Muscle of leg (tissue), 11 donors: ENCODE measurements around the gene UTF1. TPM values are rescaled to one million over a fixed set of nuclear protein-coding genes. Genes with fewer than 3 reads are reported as not detected.
"Not testable (repeated sequence)": the region's sequence is repeated elsewhere in the genome, so short reads cannot be mapped to it uniquely, and the experiment has no call there.

Source experiments
- DNase-seq: peaks from one replicate; pipeline ENCODE4 v3.0.0; 2013
- H3K27ac ChIP-seq: one replicate; pipeline ENCODE4 v1.5.1; 2013; ENCODE audit warnings: mild to moderate bottlenecking, low read length, control low read depth
- H3K27me3 ChIP-seq: one replicate; pipeline ENCODE4 v1.6.1; 2013; ENCODE audit warnings: low read length; ENCODE audit not compliant: control insufficient read depth, insufficient read depth
- H3K36me3 ChIP-seq: one replicate; pipeline ENCODE4 v1.6.1; 2013; ENCODE audit warnings: low read length; ENCODE audit not compliant: control insufficient read depth, insufficient read depth
- H3K4me1 ChIP-seq: one replicate; pipeline ENCODE4 v1.6.1; 2013; ENCODE audit warnings: low read length; ENCODE audit not compliant: control insufficient read depth, insufficient read depth
- H3K4me3 ChIP-seq: one replicate; pipeline ENCODE4 v1.5.1; 2013; ENCODE audit warnings: low read length, control low read depth
- H3K9me3 ChIP-seq: replicated peaks from 2 replicates; pipeline ENCODE4 v1.6.1; 2013; ENCODE audit warnings: low read depth, low read length; ENCODE audit not compliant: control insufficient read depth
- whole genome bisulfite sequencing: methylation state at CpG from one replicate; pipeline ENCODE4 v1.1.5; 2013; ENCODE audit warnings: missing lambda C conversion rate; ENCODE audit not compliant: insufficient coverage; 5-methylcytosine and 5-hydroxymethylcytosine counted together
- polyA plus RNA-seq, 8 donors: library from polyadenylated mRNA; unstranded; fragments of 120-200 nt; gene quantifications; one replicate each; pipeline versions ENCODE4 v1.2.1 to v1.2.3, GENCODE V29; 2013; ENCODE audit warnings: inconsistent platforms in 1 of 8, low replicate concordance in 1 of 8; ENCODE audit not compliant: insufficient read length in 8 of 8, insufficient read depth in 1 of 8
- total RNA-seq: library from RNA; stranded (reverse); fragments of 120-200 nt; gene quantifications from one replicate; pipeline ENCODE4 v1.2.4, GENCODE V29; 2013

The UTF1 gene
- total and polyA plus RNA-seq, 9 donors, result not detected

- peaks cover 28% of the 10 kb centered on the region for H3K27me3 ChIP-seq
- no peak overlapping the region for H3K27ac ChIP-seq
- 69% methylated on average over 11 of the region's 26 CpGs for WGBS
- no peaks in the 10 kb centered on the region for H3K4me1 ChIP-seq
- H3K36me3 ChIP-seq, result no peaks in the 10 kb centered on the region
- no peak for DNase-seq
- H3K4me3 ChIP-seq, result no peak overlapping the region
- H3K9me3 ChIP-seq, result no peaks in the 10 kb centered on the region
Observed at GRCh38 chr10:133216776-133217175, 13.2 kb upstream of the UTF1 start.

GRCh38 chr10:133217800-133218589 lies 12.0 kb upstream of the UTF1 start:
- WGBS, result 83% methylated on average over 19 of the region's 25 CpGs
- H3K27me3 ChIP-seq, result peaks cover 30% of the 10 kb centered on the region
- no peaks in the 10 kb centered on the region for H3K36me3 ChIP-seq
- no peaks in the 10 kb centered on the region for H3K9me3 ChIP-seq
- no peak overlapping the region for H3K4me3 ChIP-seq
- no peak for DNase-seq
- H3K27ac ChIP-seq, result no peak overlapping the region
- H3K4me1 ChIP-seq, result no peaks in the 10 kb centered on the region

- no peak for DNase-seq
- H3K4me3 ChIP-seq, result no peak overlapping the region
- H3K4me1 ChIP-seq, result no peaks in the 10 kb centered on the region
- no peaks in the 10 kb centered on the region for H3K9me3 ChIP-seq
- 69% methylated on average over 20 of the region's 20 CpGs for WGBS
- peaks cover 33% of the 10 kb centered on the region for H3K27me3 ChIP-seq
- H3K36me3 ChIP-seq, result no peaks in the 10 kb centered on the region
- H3K27ac ChIP-seq, result no peak overlapping the region
Observed at GRCh38 chr10:133218891-133219290, 11.1 kb upstream of the UTF1 start.

- Histone ChIP-seq H3K4me3 (no peak overlapping the region), H3K9me3 (no peaks in the 10 kb centered on the region), H3K36me3 (no peaks in the 10 kb centered on the region), H3K4me1 (no peaks in the 10 kb centered on the region), H3K27ac (no peak overlapping the region), H3K27me3 (peaks cover 42% of the 10 kb centered on the region)
- no peak for DNase-seq
- WGBS, result 5% methylated on average over 22 of the region's 28 CpGs
Observed at GRCh38 chr10:133219782-133220181, 10.2 kb upstream of the UTF1 start.

- DNase-seq, result no peak
- 90% methylated on average over 2 of the region's 11 CpGs for WGBS
- Histone ChIP-seq H3K4me3 (no peak overlapping the region), H3K4me1 (no peaks in the 10 kb centered on the region), H3K36me3 (no peaks in the 10 kb centered on the region), H3K27ac (no peak overlapping the region), H3K27me3 (peaks cover 56% of the 10 kb centered on the region), H3K9me3 (no peaks in the 10 kb centered on the region)
Observed at GRCh38 chr10:133221331-133221730, 8.7 kb upstream of the UTF1 start.

DNA sequence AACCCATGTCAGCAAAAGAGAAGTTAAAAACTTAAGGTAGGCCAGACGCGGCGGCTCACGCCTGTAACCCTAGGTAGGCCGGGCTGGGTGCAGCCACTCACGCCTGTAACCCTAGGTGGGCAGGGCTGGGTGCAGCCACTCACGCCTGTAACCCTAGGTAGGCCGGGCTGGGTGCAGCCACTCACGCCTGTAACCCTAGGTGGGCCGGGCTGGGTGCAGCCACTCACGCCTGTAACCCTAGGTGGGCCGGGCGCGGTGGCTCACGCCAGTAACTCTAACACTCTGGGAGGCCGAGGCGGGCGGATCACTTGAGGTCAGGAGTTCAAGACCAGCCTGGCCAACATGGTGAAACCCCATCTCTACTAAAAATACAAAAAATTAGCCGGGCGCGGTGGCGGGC lies 8.3 kb upstream of the UTF1 start:
- not testable (repeated sequence) for DNase-seq, H3K9me3 ChIP-seq, H3K36me3 ChIP-seq, H3K4me1 ChIP-seq, H3K27ac ChIP-seq, H3K4me3 ChIP-seq
- H3K27me3 ChIP-seq, result peaks cover 60% of the 10 kb centered on the region
- 84% methylated on average over 11 of the region's 22 CpGs for WGBS

DNA sequence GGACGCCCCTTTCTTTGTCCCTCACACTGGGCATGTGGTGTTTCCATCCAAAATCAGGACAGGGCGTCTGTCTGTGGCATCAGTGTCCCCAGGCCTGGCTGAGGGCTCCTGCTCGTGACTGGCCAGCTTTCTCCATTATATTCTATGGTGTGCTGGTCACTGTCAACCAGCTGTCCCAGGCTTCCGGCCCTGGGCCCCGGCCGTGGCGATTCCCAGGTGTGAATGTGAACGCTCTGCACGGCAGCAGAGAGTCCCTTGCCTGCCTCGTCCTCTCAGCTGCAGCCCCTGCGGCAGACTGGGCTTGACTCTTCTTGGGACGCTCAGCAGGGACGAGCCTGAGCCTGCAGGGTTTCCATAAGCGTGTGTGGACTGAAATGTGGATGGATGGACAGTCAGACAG lies 5.9 kb upstream of the UTF1 start:
- no peak overlapping the region for H3K4me3 ChIP-seq
- no peaks in the 10 kb centered on the region for H3K36me3 ChIP-seq
- peaks cover 69% of the 10 kb centered on the region for H3K27me3 ChIP-seq
- 38% methylated on average over 11 of the region's 14 CpGs for WGBS
- DNase-seq, result no peak
- H3K27ac ChIP-seq, result no peak overlapping the region
- no peaks in the 10 kb centered on the region for H3K4me1 ChIP-seq
- no peaks in the 10 kb centered on the region for H3K9me3 ChIP-seq

GRCh38 chr10:133224756-133225372 lies 5.2 kb upstream of the UTF1 start:
- no peaks in the 10 kb centered on the region for H3K4me1 ChIP-seq
- H3K36me3 ChIP-seq, result no peaks in the 10 kb centered on the region
- H3K27ac ChIP-seq, result no peak overlapping the region
- no peaks in the 10 kb centered on the region for H3K9me3 ChIP-seq
- H3K4me3 ChIP-seq, result no peak overlapping the region
- WGBS, result 70% methylated on average over 16 of the region's 25 CpGs
- DNase-seq, result no peak
- peaks cover 69% of the 10 kb centered on the region for H3K27me3 ChIP-seq

DNA sequence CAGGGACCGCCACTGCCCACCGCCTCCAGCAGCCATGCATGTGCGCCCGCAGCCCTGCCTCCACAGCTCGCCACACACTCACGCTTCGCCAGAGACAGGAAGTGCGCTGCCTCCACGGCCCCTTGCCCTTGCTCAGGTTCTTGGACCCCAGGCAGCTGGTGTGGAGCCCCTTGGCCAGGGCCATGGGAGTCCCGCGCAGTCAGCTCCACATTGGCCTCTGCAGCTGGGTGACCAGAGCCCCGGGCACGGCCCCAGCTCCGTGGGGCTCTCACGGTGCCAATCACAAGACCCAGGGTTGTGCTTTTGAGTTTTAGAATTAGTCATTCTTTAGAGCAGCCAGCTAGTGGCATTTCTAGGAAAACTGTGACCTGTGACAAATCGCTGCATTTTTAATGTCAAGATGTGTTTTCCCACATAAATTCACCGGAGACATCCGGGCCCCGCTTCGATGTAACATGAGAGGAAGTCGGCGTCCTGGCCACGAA lies 4.3 kb upstream of the UTF1 start:
- Histone ChIP-seq H3K27ac (no peak overlapping the region), H3K36me3 (no peaks in the 10 kb centered on the region), H3K4me3 (no peak overlapping the region), H3K27me3 (peaks cover 69% of the 10 kb centered on the region), H3K4me1 (no peaks in the 10 kb centered on the region), H3K9me3 (no peaks in the 10 kb centered on the region)
- DNase-seq, result no peak
- whole genome bisulfite sequencing, result 78% methylated on average over 16 of the region's 23 CpGs

GRCh38 chr10:133226251-133226808 lies 3.7 kb upstream of the UTF1 start:
- Histone ChIP-seq H3K9me3 (no peaks in the 10 kb centered on the region), H3K27ac (no peak overlapping the region), H3K4me3 (no peak overlapping the region), H3K36me3 (no peaks in the 10 kb centered on the region), H3K4me1 (no peaks in the 10 kb centered on the region), H3K27me3 (peaks cover 67% of the 10 kb centered on the region)
- 51% methylated on average over 30 of the region's 30 CpGs for WGBS
- DNase-seq, result no peak
